GM23338 (cell line): Measurements from ENCODE around the gene MYO3B. TPM values are rescaled to one million over a fixed set of nuclear protein-coding genes. Genes with fewer than 3 reads are reported as not detected.

Source experiments
- ATAC-seq: fragments of 200-7000 bp; cut with Tn5 transposase; 3 replicates; pipeline ENCODE4 v1.9.1; 2020
- DNase-seq: peaks from one replicate; pipeline ENCODE4 v3.0.0-alpha.2; 2015; ENCODE audit warnings: low spot score
- H2AFZ ChIP-seq: fragments of 200-600 bp; sonication (generic); 2 replicates; pipeline ENCODE4 v1.8.0; 2016; ENCODE audit warnings: antibody characterized with exemption, mild to moderate bottlenecking, moderate library complexity
- H3F3A ChIP-seq: fragments of 200-600 bp; sonication (generic); replicated peaks from 2 replicates; pipeline ENCODE4 v1.8.0; 2017; ENCODE audit warnings: antibody characterized with exemption, mixed run types, low read depth
- H3K27ac ChIP-seq: fragments of 200-600 bp; sonication (generic); 2 replicates; pipeline ENCODE4 v1.6.1; 2016; ENCODE audit warnings: low read depth
- H3K27me3 ChIP-seq: fragments of 200-600 bp; sonication (generic); 2 replicates; pipeline ENCODE4 v1.8.0; 2016; ENCODE audit warnings: mild to moderate bottlenecking, mixed run types, moderate library complexity; ENCODE audit not compliant: insufficient read depth
- H3K36me3 ChIP-seq: fragments of 200-600 bp; sonication (generic); 2 replicates; pipeline ENCODE4 v1.8.0; 2016; ENCODE audit warnings: mild to moderate bottlenecking; ENCODE audit not compliant: insufficient read depth
- H3K4me1 ChIP-seq: fragments of 200-600 bp; sonication (generic); 2 replicates; pipeline ENCODE4 v1.8.0; 2016; ENCODE audit warnings: mild to moderate bottlenecking, moderate library complexity; ENCODE audit not compliant: insufficient read depth
- H3K4me2 ChIP-seq: fragments of 200-600 bp; sonication (generic); 2 replicates; pipeline ENCODE4 v1.7.1; 2017; ENCODE audit warnings: mixed run types
- H3K4me3 ChIP-seq: fragments of 200-600 bp; sonication (generic); 2 replicates; pipeline ENCODE4 v1.6.1; 2016; ENCODE audit warnings: mixed run types
- H3K79me2 ChIP-seq: fragments of 200-600 bp; sonication (generic); replicated peaks from 2 replicates; pipeline ENCODE4 v1.8.0; 2017; ENCODE audit warnings: mild to moderate bottlenecking; ENCODE audit not compliant: insufficient read depth
- H3K9me2 ChIP-seq: fragments of 200-600 bp; sonication (generic); 2 replicates; pipeline ENCODE4 v1.8.0; 2017; ENCODE audit not compliant: insufficient read depth
- H4K20me1 ChIP-seq: fragments of 200-600 bp; sonication (generic); replicated peaks from 2 replicates; pipeline ENCODE4 v1.8.0; 2017; ENCODE audit warnings: mild to moderate bottlenecking; ENCODE audit not compliant: insufficient read depth
- H3K27ac Mint-ChIP-seq: 2 replicates; pipeline ENCODE4 v1.8.0; 2020; ENCODE audit warnings: inconsistent platforms, mild to moderate bottlenecking, moderate library complexity, mixed read lengths
- H3K27me3 Mint-ChIP-seq: 3 replicates; pipeline ENCODE4 v1.8.0; 2022; ENCODE audit warnings: low read depth, mild to moderate bottlenecking, moderate library complexity, mixed read lengths, inconsistent platforms; ENCODE audit not compliant: insufficient read depth, poor library complexity
- H3K36me3 Mint-ChIP-seq: 3 replicates; pipeline ENCODE4 v1.8.0; 2021; ENCODE audit warnings: low read depth, mild to moderate bottlenecking, inconsistent platforms, moderate library complexity, mixed read lengths
- H3K4me1 Mint-ChIP-seq: 3 replicates; pipeline ENCODE4 v1.8.0; 2020; ENCODE audit warnings: mild to moderate bottlenecking, inconsistent platforms, mixed read lengths
- H3K4me3 Mint-ChIP-seq: 3 replicates; pipeline ENCODE4 v1.8.0; 2021; ENCODE audit warnings: moderate library complexity, mild to moderate bottlenecking, inconsistent platforms, mixed read lengths
- H3K9me3 Mint-ChIP-seq: 3 replicates; pipeline ENCODE4 v1.8.0; 2020; ENCODE audit warnings: moderate library complexity, mild to moderate bottlenecking, inconsistent platforms, mixed read lengths
- CREB1 ChIP-seq: fragments of 250-450 bp; sonication (Bioruptor Pico); IDR thresholded peaks from 2 replicates; pipeline ENCODE4 v1.5.0; 2020; ENCODE audit warnings: low read depth, mild to moderate bottlenecking, moderate library complexity
- CTCF ChIP-seq, 2 experiments: fragments of 200-600 bp in 1 of 2; sonication (generic) in 1 of 2; conservative IDR thresholded peaks; 2 replicates each; pipeline versions ENCODE4 v1.5.1 to v1.6.1; 2016 to 2017; ENCODE audit warnings: antibody characterized with exemption in 2 of 2, low read depth in 2 of 2, mild to moderate bottlenecking in 2 of 2, moderate library complexity in 1 of 2
- ETS1 ChIP-seq: IDR thresholded peaks from 2 replicates; pipeline ENCODE4 v1.6.1; 2016; ENCODE audit warnings: antibody characterized with exemption
- EZH2 ChIP-seq: fragments of 200-600 bp; sonication (generic); IDR thresholded peaks from one replicate; pipeline ENCODE4 v1.8.0; 2017; ENCODE audit warnings: antibody characterized with exemption, mild to moderate bottlenecking, low read depth; ENCODE audit not compliant: unreplicated experiment
- EZH2phosphoT487 ChIP-seq: fragments of 200-600 bp; sonication (generic); IDR thresholded peaks from one replicate; pipeline ENCODE4 v1.8.1; 2018; ENCODE audit warnings: antibody characterized with exemption; ENCODE audit not compliant: unreplicated experiment
- JUNB ChIP-seq: IDR thresholded peaks from one replicate; pipeline ENCODE4 v1.6.1; 2016; ENCODE audit warnings: antibody characterized with exemption; ENCODE audit not compliant: unreplicated experiment
- NANOG ChIP-seq: IDR thresholded peaks from 2 replicates; pipeline ENCODE4 v1.6.1; 2016; ENCODE audit warnings: antibody characterized with exemption, borderline replicate concordance
- POLR2AphosphoS5 ChIP-seq: IDR thresholded peaks from 2 replicates; pipeline ENCODE4 v1.6.1; 2016; ENCODE audit warnings: antibody characterized with exemption, low read depth
- STAT1 ChIP-seq: IDR thresholded peaks from one replicate; pipeline ENCODE4 v1.6.1; 2016; ENCODE audit warnings: antibody characterized with exemption; ENCODE audit not compliant: unreplicated experiment
- ZNF114 ChIP-seq: fragments of 250-450 bp; sonication (Bioruptor Pico); IDR thresholded peaks from 2 replicates; pipeline ENCODE4 v1.5.0; 2020; ENCODE audit warnings: mild to moderate bottlenecking, moderate library complexity
- ZNF331 ChIP-seq: fragments of 250-450 bp; sonication (Bioruptor Pico); IDR thresholded peaks from 2 replicates; pipeline ENCODE4 v1.5.0; 2020; ENCODE audit warnings: low read depth, mild to moderate bottlenecking, moderate library complexity
- ZNF462 ChIP-seq: fragments of 250-450 bp; sonication (Bioruptor Pico); IDR thresholded peaks from 2 replicates; pipeline ENCODE4 v1.5.0; 2020; ENCODE audit warnings: mild to moderate bottlenecking, moderate library complexity
- polyA plus RNA-seq: library from polyadenylated mRNA; unstranded; fragments of >200 nt; fragmentation: Nextera tagmentation; extraction: Ambion mirVana; gene quantifications from 2 replicates; pipeline ENCODE4 v1.2.1, GENCODE V29; 2016
- total RNA-seq: library from RNA; depleted of rRNA; stranded (reverse); fragments of >200 nt; shearing (Covaris generic); gene quantifications from 2 replicates; pipeline ENCODE4 v1.2.3, GENCODE V29; 2014
- TF ChIP-seq, protein P1 (sequence below): IDR thresholded peaks from one replicate; pipeline ENCODE4 v1.6.1; 2018; ENCODE audit warnings: antibody characterized with exemption; ENCODE audit not compliant: unreplicated experiment

The MYO3B gene
- total and polyA plus RNA-seq, 2 experiments from 2014 or later: 0.42 TPM; not detected in 1

GRCh38 chr2:170261566-170261965, 83.6 kb downstream of the MYO3B start:
- Histone ChIP-seq H2AFZ (no peak overlapping the region), H4K20me1 (no peaks in the 10 kb centered on the region), H3K36me3 (no peaks in the 10 kb centered on the region; the same call in 1 of the 2 replicates), H3F3A (no peaks in the 10 kb centered on the region), H3K27ac (no peak overlapping the region), H3K27me3 (no peaks in the 10 kb centered on the region), H3K4me3 (no peak overlapping the region), H3K79me2 (no peaks in the 10 kb centered on the region), H3K4me2 (no peak overlapping the region), H3K4me1 (no peaks in the 10 kb centered on the region), H3K9me2 (no peaks in the 10 kb centered on the region)
- no peak for ATAC-seq
- Mint-ChIP-seq H3K4me3 (no peak overlapping the region), H3K27me3 (no peaks in the 10 kb centered on the region), H3K36me3 (no peaks in the 10 kb centered on the region), H3K9me3 (0 out of 3 replicates have a peak, but pooled peaks cover 2% of the 10 kb centered on the region), H3K4me1 (peaks cover 4% of the 10 kb centered on the region; the same call in 2 of the 3 replicates), H3K27ac (no peak overlapping the region)
- TF ChIP-seq POLR2AphosphoS5 (no peak), EZH2phosphoT487 (no peak), ZNF331 (CRISPR knock-in tag) (no peak), ZNF114 (no peak), STAT1 (no peak), JUNB (no peak), EZH2 (no peak), CREB1 (no peak), ETS1 (no peak), ZNF462 (no peak), CTCF (conservative IDR thresholded peaks at IDR 0.05; ENCODE audit: low read depth in 2 of 2) (no peak), NANOG (no peak)
- TF ChIP-seq, protein P1, sequence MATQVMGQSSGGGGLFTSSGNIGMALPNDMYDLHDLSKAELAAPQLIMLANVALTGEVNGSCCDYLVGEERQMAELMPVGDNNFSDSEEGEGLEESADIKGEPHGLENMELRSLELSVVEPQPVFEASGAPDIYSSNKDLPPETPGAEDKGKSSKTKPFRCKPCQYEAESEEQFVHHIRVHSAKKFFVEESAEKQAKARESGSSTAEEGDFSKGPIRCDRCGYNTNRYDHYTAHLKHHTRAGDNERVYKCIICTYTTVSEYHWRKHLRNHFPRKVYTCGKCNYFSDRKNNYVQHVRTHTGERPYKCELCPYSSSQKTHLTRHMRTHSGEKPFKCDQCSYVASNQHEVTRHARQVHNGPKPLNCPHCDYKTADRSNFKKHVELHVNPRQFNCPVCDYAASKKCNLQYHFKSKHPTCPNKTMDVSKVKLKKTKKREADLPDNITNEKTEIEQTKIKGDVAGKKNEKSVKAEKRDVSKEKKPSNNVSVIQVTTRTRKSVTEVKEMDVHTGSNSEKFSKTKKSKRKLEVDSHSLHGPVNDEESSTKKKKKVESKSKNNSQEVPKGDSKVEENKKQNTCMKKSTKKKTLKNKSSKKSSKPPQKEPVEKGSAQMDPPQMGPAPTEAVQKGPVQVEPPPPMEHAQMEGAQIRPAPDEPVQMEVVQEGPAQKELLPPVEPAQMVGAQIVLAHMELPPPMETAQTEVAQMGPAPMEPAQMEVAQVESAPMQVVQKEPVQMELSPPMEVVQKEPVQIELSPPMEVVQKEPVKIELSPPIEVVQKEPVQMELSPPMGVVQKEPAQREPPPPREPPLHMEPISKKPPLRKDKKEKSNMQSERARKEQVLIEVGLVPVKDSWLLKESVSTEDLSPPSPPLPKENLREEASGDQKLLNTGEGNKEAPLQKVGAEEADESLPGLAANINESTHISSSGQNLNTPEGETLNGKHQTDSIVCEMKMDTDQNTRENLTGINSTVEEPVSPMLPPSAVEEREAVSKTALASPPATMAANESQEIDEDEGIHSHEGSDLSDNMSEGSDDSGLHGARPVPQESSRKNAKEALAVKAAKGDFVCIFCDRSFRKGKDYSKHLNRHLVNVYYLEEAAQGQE: no peak
- DNase-seq: no peak
